ENCODE data around the gene PNKD.
"Not testable (repeated sequence)": the region's sequence is repeated elsewhere in the genome, so short reads cannot be mapped to it uniquely, and the experiment has no call there.

DNA sequence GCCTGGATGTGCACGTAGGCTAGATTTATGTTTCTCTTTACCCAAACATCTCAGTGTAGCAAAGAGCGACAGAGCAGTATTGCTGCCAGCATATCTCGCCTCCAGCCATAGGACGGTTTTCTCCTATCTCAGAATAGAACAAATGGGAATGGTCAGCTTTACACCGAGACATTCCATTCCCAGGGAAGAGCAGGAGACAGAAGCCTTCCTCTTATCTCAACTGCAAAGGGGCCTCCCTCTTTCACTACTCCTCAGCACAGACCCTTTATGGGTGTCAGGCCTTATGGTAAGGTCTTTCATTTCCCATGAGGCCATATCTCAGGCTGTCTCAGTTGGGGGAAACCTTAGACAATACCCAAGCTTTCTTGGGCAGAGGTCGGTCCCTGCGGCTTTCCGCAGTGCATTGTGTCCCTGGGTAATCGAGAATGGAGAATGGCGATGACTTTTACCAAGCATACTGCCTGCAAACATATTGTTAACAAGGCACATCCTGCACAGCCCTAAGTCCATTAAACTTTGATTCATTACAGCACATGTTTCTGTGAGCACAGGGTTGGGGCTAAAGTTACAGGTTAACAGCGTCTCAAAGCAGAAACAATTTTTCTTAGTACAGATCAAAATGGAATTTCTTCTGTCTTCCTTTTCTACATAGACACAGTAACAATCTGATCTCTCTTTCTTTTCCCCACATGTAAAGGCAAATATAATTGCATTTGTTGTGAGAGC is 41.4 kb downstream of the PNKD start:
- TF ChIP-seq, protein P1, sequence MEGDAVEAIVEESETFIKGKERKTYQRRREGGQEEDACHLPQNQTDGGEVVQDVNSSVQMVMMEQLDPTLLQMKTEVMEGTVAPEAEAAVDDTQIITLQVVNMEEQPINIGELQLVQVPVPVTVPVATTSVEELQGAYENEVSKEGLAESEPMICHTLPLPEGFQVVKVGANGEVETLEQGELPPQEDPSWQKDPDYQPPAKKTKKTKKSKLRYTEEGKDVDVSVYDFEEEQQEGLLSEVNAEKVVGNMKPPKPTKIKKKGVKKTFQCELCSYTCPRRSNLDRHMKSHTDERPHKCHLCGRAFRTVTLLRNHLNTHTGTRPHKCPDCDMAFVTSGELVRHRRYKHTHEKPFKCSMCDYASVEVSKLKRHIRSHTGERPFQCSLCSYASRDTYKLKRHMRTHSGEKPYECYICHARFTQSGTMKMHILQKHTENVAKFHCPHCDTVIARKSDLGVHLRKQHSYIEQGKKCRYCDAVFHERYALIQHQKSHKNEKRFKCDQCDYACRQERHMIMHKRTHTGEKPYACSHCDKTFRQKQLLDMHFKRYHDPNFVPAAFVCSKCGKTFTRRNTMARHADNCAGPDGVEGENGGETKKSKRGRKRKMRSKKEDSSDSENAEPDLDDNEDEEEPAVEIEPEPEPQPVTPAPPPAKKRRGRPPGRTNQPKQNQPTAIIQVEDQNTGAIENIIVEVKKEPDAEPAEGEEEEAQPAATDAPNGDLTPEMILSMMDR (IDR thresholded peaks at IDR 0.05), result not testable (repeated sequence)
- TF ChIP-seq POLR2A (IDR thresholded peaks at IDR 0.05), result not testable (repeated sequence)

Measured in adrenal gland (tissue), 5 donors.